AG09309 (cell line): ENCODE data around the gene GAD2.

Source experiments
- DNase-seq: peaks from one replicate; pipeline ENCODE4 v3.0.0-alpha.2; 2010; ENCODE audit warnings: low read depth
- H3K4me3 ChIP-seq: 2 replicates; pipeline ENCODE4 v1.5.1; 2011; ENCODE audit warnings: mild to moderate bottlenecking, low read depth, low read length, moderate library complexity; ENCODE audit not compliant: control insufficient read depth
- CTCF ChIP-seq: IDR thresholded peaks from 2 replicates; pipeline ENCODE4 v1.5.1; 2011; ENCODE audit warnings: mild to moderate bottlenecking, low read depth, low read length, inconsistent platforms; ENCODE audit not compliant: insufficient read depth, control insufficient read depth; ENCODE audit errors: missing control alignments

The GAD2 gene

DNA sequence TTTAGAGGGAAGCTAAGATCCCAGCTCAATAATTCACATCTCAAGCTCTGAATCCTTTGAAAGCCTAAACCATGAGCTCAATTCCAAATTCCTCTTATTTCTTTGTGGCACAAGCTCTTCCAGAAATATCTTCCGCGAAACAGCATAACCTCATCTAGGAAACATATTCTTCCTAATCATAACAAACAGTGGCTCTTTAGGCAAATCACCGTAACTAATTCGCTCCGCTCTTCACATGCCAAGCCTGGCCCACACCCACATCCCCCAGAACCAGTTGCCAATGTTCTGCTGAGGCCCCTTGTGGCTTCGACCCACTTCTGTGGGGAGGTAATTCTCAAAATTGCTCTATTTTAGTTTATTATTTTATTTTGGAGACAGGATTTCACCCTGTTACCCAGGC lies 19.2 kb downstream of the GAD2 start:
- no peak for TF ChIP-seq CTCF
- no peak for DNase-seq
- H3K4me3 ChIP-seq: no peak overlapping the region

- TF ChIP-seq CTCF: no peak
- no peak overlapping the region for H3K4me3 ChIP-seq
- DNase-seq: no peak
Measured at GRCh38 chr10:26238378-26238777, 21.8 kb downstream of the GAD2 start.

GRCh38 chr10:26242706-26243350 lies 26.3 kb downstream of the GAD2 start:
- DNase-seq: no peak
- no peak for TF ChIP-seq CTCF
- no peak overlapping the region for H3K4me3 ChIP-seq

GRCh38 chr10:26243351-26243720 lies 26.8 kb downstream of the GAD2 start:
- no peak overlapping the region for H3K4me3 ChIP-seq
- DNase-seq: no peak
- no peak for TF ChIP-seq CTCF

GRCh38 chr10:26249681-26250080 lies 33.1 kb downstream of the GAD2 start:
- no peak for TF ChIP-seq CTCF
- DNase-seq: no peak
- no peak overlapping the region for H3K4me3 ChIP-seq

- TF ChIP-seq CTCF: no peak
- no peak overlapping the region for H3K4me3 ChIP-seq
- DNase-seq: no peak
Measured at GRCh38 chr10:26251925-26252324, 35.4 kb downstream of the GAD2 start.

GRCh38 chr10:26254616-26255015 lies 38.0 kb downstream of the GAD2 start:
- no peak for TF ChIP-seq CTCF
- no peak overlapping the region for H3K4me3 ChIP-seq
- no peak for DNase-seq
